DMS153 (cell line): ENCODE results near the gene SGTB.

Experiments
- DNase-seq: peaks from one replicate; lab custom pipeline; 2025; lab: John Stamatoyannopoulos, UW

SGTB gene

GRCh38 chr5:65721720-65722574 lies at the start of gene SGTB, which contains the start of gene NLN:
SGTB (minus strand) TSS chr5:65722109; CDS start chr5:65720807, 1,302 bp downstream.
NLN (plus strand) TSS chr5:65722205; CDS start chr5:65722374, 169 bp downstream.
- no peak for DNase-seq

GRCh38 chr5:65771266-65771665 lies 49.4 kb upstream of the SGTB start:
- DNase-seq: no peak

- DNase-seq: no peak
Measured at GRCh38 chr5:65769539-65769938, 47.6 kb upstream of the SGTB start.

- DNase-seq: no peak
Measured at GRCh38 chr5:65768723-65769346, 46.9 kb upstream of the SGTB start.

GRCh38 chr5:65767565-65767964 lies 45.7 kb upstream of the SGTB start:
- no peak for DNase-seq

- DNase-seq: no peak
Measured at GRCh38 chr5:65766781-65767180, 44.9 kb upstream of the SGTB start.

- no peak for DNase-seq
Measured at GRCh38 chr5:65766175-65766574, 44.3 kb upstream of the SGTB start.

- DNase-seq: no peak
Measured at GRCh38 chr5:65765582-65765981, 43.7 kb upstream of the SGTB start.

GRCh38 chr5:65762234-65762633 lies 40.3 kb upstream of the SGTB start:
- DNase-seq: no peak

- DNase-seq: peak; percentile 36
Measured at GRCh38 chr5:65760504-65761275, 38.8 kb upstream of the SGTB start.

GRCh38 chr5:65758546-65759144 lies 36.7 kb upstream of the SGTB start:
- no peak for DNase-seq

GRCh38 chr5:65753189-65753588 lies 31.3 kb upstream of the SGTB start:
- DNase-seq: no peak

GRCh38 chr5:65750938-65751337 lies 29.0 kb upstream of the SGTB start:
- no peak for DNase-seq

GRCh38 chr5:65749956-65750355 lies 28.0 kb upstream of the SGTB start:
- DNase-seq: no peak

GRCh38 chr5:65749221-65749844 lies 27.4 kb upstream of the SGTB start:
- no peak for DNase-seq

- DNase-seq: no peak
Measured at GRCh38 chr5:65742565-65743231, 20.8 kb upstream of the SGTB start.

GRCh38 chr5:65739162-65739561 lies 17.3 kb upstream of the SGTB start:
- DNase-seq: no peak

- no peak for DNase-seq
Measured at GRCh38 chr5:65738305-65738704, 16.4 kb upstream of the SGTB start.

- no peak for DNase-seq
Measured at GRCh38 chr5:65737842-65738241, 15.9 kb upstream of the SGTB start.

GRCh38 chr5:65736011-65736410 lies 14.1 kb upstream of the SGTB start:
- DNase-seq: no peak

- DNase-seq: no peak
Measured at GRCh38 chr5:65734921-65735320, 13.0 kb upstream of the SGTB start.
